H1 (cell line): ENCODE data around the gene AXIN2. TPM values are rescaled to one million over a fixed set of nuclear protein-coding genes. Genes with fewer than 3 reads are reported as not detected.

ENCODE experiments used
- GTF2F1 ChIP-seq: IDR thresholded peaks from 2 replicates; pipeline ENCODE4 v1.6.1; 2012; ENCODE audit warnings: low read depth, low read length, improper control_type of control experiment, borderline replicate concordance
- JUND ChIP-seq: IDR thresholded peaks from 2 replicates; pipeline ENCODE4 v1.6.1; 2011; ENCODE audit warnings: mild to moderate bottlenecking, improper control_type of control experiment, low read length
- RBBP5 ChIP-seq: IDR thresholded peaks from 2 replicates; pipeline ENCODE4 v1.7.1; 2012; ENCODE audit warnings: low read depth, mild to moderate bottlenecking, inconsistent platforms, low read length, moderate library complexity, borderline replicate concordance
- polyA plus RNA-seq, 7 experiments: library from polyadenylated mRNA; depleted of rRNA in 3 of 7; stranded (reverse) in 5 of 7; unstranded in 2 of 7; fragments of >200 nt in 5 of 7; fragments of 200-250 nt in 2 of 7; gene quantifications; 1 replicate in 5 of 7; 2 replicates in 1 of 7; 4 replicates in 1 of 7; pipeline versions ENCODE4 v1.2.1 to v1.2.3, GENCODE V29; 2011 to 2013; ENCODE audit warnings: missing spikeins in 2 of 7, mixed read lengths in 2 of 7
- total RNA-seq: library from RNA; stranded (reverse); fragmentation: NEBNext Ultra II Directional; extraction: Animal tissue kit (Norgen Biotek cat#: 25700); gene quantifications from 2 replicates; pipeline ENCODE4 v1.2.1, GENCODE V29; 2021

AXIN2 gene
- total and polyA plus RNA-seq, 2 of the 8 experiments (the other 6 are each of a cell fraction or from before 2014, with no cell fraction given), result 17.7 to 33.4 TPM

DNA sequence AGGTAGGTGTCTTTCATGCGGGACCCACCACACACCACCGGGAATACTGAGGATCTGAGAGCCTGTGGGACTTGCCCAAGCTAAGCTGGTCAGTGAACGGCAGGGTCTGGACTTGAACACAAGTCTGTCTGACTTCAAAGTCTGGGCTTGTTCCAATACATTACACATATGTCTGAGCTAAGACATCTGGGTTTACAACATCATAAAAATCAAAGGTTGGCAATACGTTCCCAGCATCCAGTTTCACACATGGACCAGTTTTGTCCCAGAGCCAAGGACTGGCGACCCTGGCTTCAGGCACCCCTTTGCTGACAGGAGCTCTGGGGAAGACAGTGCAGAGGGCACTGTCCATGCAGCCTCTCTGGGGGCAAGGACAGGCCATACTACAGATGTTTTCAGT is 27.9 kb upstream of the AXIN2 start (continued):
- TF ChIP-seq GTF2F1, result no peak
- TF ChIP-seq RBBP5, result no peak
- TF ChIP-seq JUND, result no peak
